HCT116 (cell line): ENCODE data around the gene GMDS. TPM values are rescaled to one million over a fixed set of nuclear protein-coding genes. Genes with fewer than 3 reads are reported as not detected.
"Not testable (repeated sequence)": the region's sequence is repeated elsewhere in the genome, so short reads cannot be mapped to it uniquely, and the experiment has no call there.

Source experiments
- ATAC-seq: fragments of 200-7000 bp; cut with Tn5 transposase; 2 replicates; pipeline ENCODE4 v1.9.1; 2020; ENCODE audit warnings: mild to moderate bottlenecking, moderate library complexity
- BruUV-seq: library from RNA; stranded (reverse); fragments of 400-500 nt; replicated peaks from 2 replicates; lab custom pipeline; 2021; lab: Mats Ljungman, UMichigan
- CTCF ChIA-PET: fragments of 300-600 bp; sonication (Branson Sonifier 250); formaldehyde crosslinking; loops from one replicate; lab custom pipeline; 2021; ENCODE audit warnings: antibody characterized with exemption; lab: Charles Lee
- POLR2A ChIA-PET: fragments of 300-600, 350-600 bp; sonication (Branson Sonifier 250); formaldehyde crosslinking; loops from one replicate; lab custom pipeline; 2021; ENCODE audit warnings: antibody characterized with exemption; lab: Charles Lee
- RAD21 ChIA-PET, 2 experiments: fragments of 300-600 bp; sonication (Branson Sonifier 250); formaldehyde crosslinking; loops; one replicate each; lab custom pipeline; 2023; ENCODE audit warnings: low total read pairs in 2 of 2; ENCODE audit not compliant: uncharacterized antibody in 2 of 2, unreplicated experiment in 2 of 2, low non-redundant PET in 1 of 2; lab: Charles Lee
- DNase-seq: peaks from one replicate; pipeline ENCODE4 v3.0.0-alpha.2; 2010; ENCODE audit warnings: low read depth, low spot score
- H2AFZ ChIP-seq: fragments of 200-600 bp; shearing (Covaris generic), sonication (generic); 2 replicates; pipeline ENCODE4 v1.6.1; 2017; ENCODE audit warnings: low read depth, mixed run types, mixed read lengths, antibody characterized with exemption, low read length; ENCODE audit not compliant: poor library complexity, severe bottlenecking
- H3K27ac ChIP-seq: 2 replicates; pipeline ENCODE4 v1.5.1; 2012; ENCODE audit warnings: low read depth, low read length
- H3K27me3 ChIP-seq: fragments of 200-600 bp; sonication (generic); 2 replicates; pipeline ENCODE4 v1.6.1; 2016; ENCODE audit warnings: mixed run types, low read length, mixed read lengths; ENCODE audit not compliant: insufficient read depth
- H3K36me3 ChIP-seq, 2 experiments: fragments of 200-500 bp in 1 of 2; fragments of 200-600 bp in 1 of 2; sonication (Bioruptor generic) in 1 of 2; sonication (generic) in 1 of 2; 2 replicates each; pipeline versions ENCODE4 v1.5.1 to v1.6.1; 2014 to 2016; ENCODE audit warnings: low read length in 2 of 2, inconsistent platforms in 1 of 2, mixed read lengths in 1 of 2, mixed run types in 1 of 2; ENCODE audit not compliant: insufficient read depth in 2 of 2, control insufficient read depth in 1 of 2
- H3K4me1 ChIP-seq, 2 experiments: fragments of 200-600 bp in 1 of 2; sonication (generic) in 1 of 2; 2 replicates each; pipeline versions ENCODE4 v1.5.1 to v1.6.1; 2012 to 2017; ENCODE audit warnings: low read length in 2 of 2, inconsistent platforms in 1 of 2, mild to moderate bottlenecking in 1 of 2, mixed read lengths in 1 of 2, mixed run types in 1 of 2, moderate library complexity in 1 of 2; ENCODE audit not compliant: insufficient read depth in 2 of 2, control insufficient read depth in 1 of 2
- H3K4me2 ChIP-seq: fragments of 200-600 bp; sonication (generic); 2 replicates; pipeline ENCODE4 v1.6.1; 2017; ENCODE audit warnings: mixed run types, low read length, mixed read lengths
- H3K4me3 ChIP-seq, 2 experiments: fragments of 200-600 bp in 1 of 2; sonication (generic) in 1 of 2; replicated peaks in 1 of 2; 2 replicates each; pipeline ENCODE4 v1.5.1; 2011 to 2016; ENCODE audit warnings: low read length in 2 of 2, control low read depth in 1 of 2, low read depth in 1 of 2, mild to moderate bottlenecking in 1 of 2, mixed read lengths in 1 of 2, mixed run types in 1 of 2
- H3K79me2 ChIP-seq: fragments of 200-600 bp; sonication (generic); 2 replicates; pipeline ENCODE4 v1.6.1; 2017; ENCODE audit warnings: mild to moderate bottlenecking, mixed run types, low read length, moderate library complexity, mixed read lengths; ENCODE audit not compliant: insufficient read depth
- H3K9ac ChIP-seq: fragments of 200-600 bp; sonication (generic); 2 replicates; pipeline ENCODE4 v1.6.1; 2016; ENCODE audit warnings: low read length, mixed read lengths
- H3K9me2 ChIP-seq: fragments of 200-600 bp; sonication (generic), shearing (Covaris generic); 2 replicates; pipeline ENCODE4 v1.6.1; 2017; ENCODE audit warnings: mixed run types, mild to moderate bottlenecking, moderate library complexity; ENCODE audit not compliant: insufficient read depth
- H3K9me3 ChIP-seq, 2 experiments: fragments of 200-500 bp in 1 of 2; fragments of 200-600 bp in 1 of 2; sonication (Bioruptor generic) in 1 of 2; sonication (generic) in 1 of 2; 2 replicates each; pipeline ENCODE4 v1.6.1; 2014 to 2017; ENCODE audit warnings: low read length in 2 of 2, mixed read lengths in 2 of 2, inconsistent platforms in 1 of 2, low read depth in 1 of 2, mild to moderate bottlenecking in 1 of 2, mixed run types in 1 of 2, moderate library complexity in 1 of 2; ENCODE audit not compliant: control insufficient read depth in 1 of 2, insufficient read depth in 1 of 2
- H4K20me1 ChIP-seq: fragments of 200-600 bp; sonication (generic), shearing (Covaris generic); 2 replicates; pipeline ENCODE4 v1.6.1; 2017; ENCODE audit warnings: mixed run types, mild to moderate bottlenecking, moderate library complexity; ENCODE audit not compliant: insufficient read depth
- EZH2phosphoT487 ChIP-seq: fragments of 200-600 bp; IDR thresholded peaks from 2 replicates; pipeline ENCODE4 v1.6.1; 2018; ENCODE audit warnings: antibody characterized with exemption, borderline replicate concordance
- SRF ChIP-seq: IDR thresholded peaks from 2 replicates; pipeline ENCODE4 v1.6.1; 2012; ENCODE audit warnings: low read depth
- TCF7L2 ChIP-seq: IDR thresholded peaks from 2 replicates; pipeline ENCODE4 v1.7.0; 2011; ENCODE audit warnings: borderline replicate concordance, inconsistent platforms; ENCODE audit not compliant: insufficient read depth, insufficient read length; ENCODE audit errors: extremely low read depth
- ZFX ChIP-seq: fragments of 450-650 bp; IDR thresholded peaks from 2 replicates; pipeline ENCODE4 v1.6.1; 2017
- intact Hi-C: fragments of 100-400 bp; cut with micrococcal nuclease; formaldehyde crosslinking; loops from 2 replicates; pipeline ENCODE4 v1.10.0; 2022
- total RNA-seq: library from RNA; stranded (reverse); gene quantifications from one replicate; pipeline ENCODE4 v1.2.1, GENCODE V29; 2021; ENCODE audit not compliant: unreplicated experiment
- TF ChIP-seq, protein P1 (sequence below): IDR thresholded peaks from 2 replicates; pipeline ENCODE4 v1.6.1; 2012
- TF ChIP-seq, protein P2 (sequence below), 3 experiments: fragments of 200-600 bp in 1 of 3; sonication (generic) in 1 of 3; IDR thresholded peaks in 2 of 3; conservative IDR thresholded peaks in 1 of 3; 2 replicates each; pipeline ENCODE4 v1.5.1; 2012 to 2017; ENCODE audit warnings: low read depth in 2 of 3, low read length in 2 of 3, antibody characterized with exemption in 1 of 3, borderline replicate concordance in 1 of 3, control low read depth in 1 of 3, mild to moderate bottlenecking in 1 of 3, mixed read lengths in 1 of 3, mixed run types in 1 of 3, moderate library complexity in 1 of 3; ENCODE audit not compliant: insufficient read depth in 1 of 3
- TF ChIP-seq, protein P3 (sequence below): IDR thresholded peaks from 2 replicates; pipeline ENCODE4 v1.6.1; 2012

The GMDS gene
- total RNA-seq, 1 experiment from 2014 or later: 34.4 TPM

DNA sequence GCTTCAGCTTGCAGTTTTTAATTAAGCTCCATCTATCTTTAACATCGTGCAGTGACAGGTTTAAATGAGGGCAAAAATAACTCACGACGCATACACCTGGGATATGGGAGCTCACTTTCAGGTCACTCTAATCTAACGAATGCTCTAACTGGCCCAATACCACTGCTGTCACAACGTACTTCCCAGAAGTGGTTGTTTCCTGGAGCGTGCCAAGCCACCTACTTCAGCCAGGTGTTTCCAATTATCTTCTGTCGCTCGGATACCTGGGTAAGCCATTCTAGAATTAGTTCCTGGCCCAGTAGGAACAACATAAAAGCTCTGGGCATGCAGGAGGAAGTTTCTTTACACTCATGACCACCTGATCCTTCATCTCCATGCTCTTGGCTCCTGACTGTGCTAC, 488.3 kb downstream of the GMDS start:
- no peak for ATAC-seq

DNA sequence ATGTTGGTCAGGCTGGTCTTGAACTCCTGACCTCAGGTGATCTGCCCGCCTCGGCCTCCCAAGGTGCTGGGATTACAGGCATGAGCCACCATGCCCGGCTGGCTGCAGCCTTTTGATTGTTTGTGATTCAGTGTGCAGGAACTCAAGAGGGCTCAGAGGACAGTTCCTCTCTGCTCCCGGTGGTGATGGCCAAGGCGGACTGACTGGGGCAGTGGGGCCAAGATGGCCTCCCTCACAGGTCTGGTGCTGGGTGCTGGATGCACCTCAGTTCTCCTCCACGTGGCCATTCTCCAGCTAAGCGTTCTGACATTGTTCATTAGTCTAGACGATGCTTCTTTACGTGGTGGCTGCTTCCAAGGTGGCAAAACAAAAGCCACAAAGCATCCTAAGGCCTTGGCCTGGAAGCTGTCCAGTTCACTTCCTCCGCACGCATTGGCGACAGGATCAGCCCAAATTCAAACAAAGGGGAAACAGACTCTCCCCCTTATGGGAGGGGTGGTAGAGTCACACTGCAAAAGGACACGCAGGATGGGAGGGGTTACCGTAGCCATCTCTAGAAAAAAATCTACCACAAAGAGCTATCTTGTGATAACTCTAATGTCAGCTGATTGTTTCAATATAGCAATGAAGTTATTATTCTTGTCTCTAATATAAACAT, 488.8 kb downstream of the GMDS start:
- Histone ChIP-seq H3K4me3 (no peak overlapping the region), H3K9me2 (no peaks in the 10 kb centered on the region), H3K9me3 (no peaks in the 10 kb centered on the region), H4K20me1 (no peaks in the 10 kb centered on the region), H3K79me2 (no peaks in the 10 kb centered on the region), H3K9ac (no peak overlapping the region), H3K4me1 (no peaks in the 10 kb centered on the region; a peak in 1 of 4 replicates), H3K27me3 (no peaks in the 10 kb centered on the region), H3K4me2 (no peak overlapping the region), H3K27ac (no peak overlapping the region), H2AFZ (no peak overlapping the region), H3K36me3 (no peaks in the 10 kb centered on the region)
- BruUV-seq: no TSS peak
- ATAC-seq: no peak; the same call in 1 of the 2 replicates
- ChIA-PET RAD21 (no interaction called here), POLR2A (no interaction called here), CTCF (no interaction called here)
- no peak for DNase-seq
- intact Hi-C loops: no loop called here
- TF ChIP-seq, protein P1, sequence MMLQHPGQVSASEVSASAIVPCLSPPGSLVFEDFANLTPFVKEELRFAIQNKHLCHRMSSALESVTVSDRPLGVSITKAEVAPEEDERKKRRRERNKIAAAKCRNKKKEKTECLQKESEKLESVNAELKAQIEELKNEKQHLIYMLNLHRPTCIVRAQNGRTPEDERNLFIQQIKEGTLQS: no peak
- no peak for TF ChIP-seq SRF
- TF ChIP-seq, protein P2, sequence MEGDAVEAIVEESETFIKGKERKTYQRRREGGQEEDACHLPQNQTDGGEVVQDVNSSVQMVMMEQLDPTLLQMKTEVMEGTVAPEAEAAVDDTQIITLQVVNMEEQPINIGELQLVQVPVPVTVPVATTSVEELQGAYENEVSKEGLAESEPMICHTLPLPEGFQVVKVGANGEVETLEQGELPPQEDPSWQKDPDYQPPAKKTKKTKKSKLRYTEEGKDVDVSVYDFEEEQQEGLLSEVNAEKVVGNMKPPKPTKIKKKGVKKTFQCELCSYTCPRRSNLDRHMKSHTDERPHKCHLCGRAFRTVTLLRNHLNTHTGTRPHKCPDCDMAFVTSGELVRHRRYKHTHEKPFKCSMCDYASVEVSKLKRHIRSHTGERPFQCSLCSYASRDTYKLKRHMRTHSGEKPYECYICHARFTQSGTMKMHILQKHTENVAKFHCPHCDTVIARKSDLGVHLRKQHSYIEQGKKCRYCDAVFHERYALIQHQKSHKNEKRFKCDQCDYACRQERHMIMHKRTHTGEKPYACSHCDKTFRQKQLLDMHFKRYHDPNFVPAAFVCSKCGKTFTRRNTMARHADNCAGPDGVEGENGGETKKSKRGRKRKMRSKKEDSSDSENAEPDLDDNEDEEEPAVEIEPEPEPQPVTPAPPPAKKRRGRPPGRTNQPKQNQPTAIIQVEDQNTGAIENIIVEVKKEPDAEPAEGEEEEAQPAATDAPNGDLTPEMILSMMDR (IDR thresholded peaks at IDR 0.05 in 2 of 3, conservative IDR thresholded peaks at IDR 0.05 in 1 of 3; ENCODE audit: borderline replicate concordance in 1 of 3, insufficient read depth in 1 of 3, low read depth in 2 of 3, low read length in 2 of 3): no peak
- TF ChIP-seq, protein P3, sequence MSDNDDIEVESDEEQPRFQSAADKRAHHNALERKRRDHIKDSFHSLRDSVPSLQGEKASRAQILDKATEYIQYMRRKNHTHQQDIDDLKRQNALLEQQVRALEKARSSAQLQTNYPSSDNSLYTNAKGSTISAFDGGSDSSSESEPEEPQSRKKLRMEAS: no peak
- TF ChIP-seq ZFX: no peak
- no peak for TF ChIP-seq TCF7L2

More for the DNA sequence above, 488.3 kb downstream of the GMDS start:
- Histone ChIP-seq H3K9me2 (no peaks in the 10 kb centered on the region), H3K27ac (no peak overlapping the region), H3K9me3 (no peaks in the 10 kb centered on the region), H2AFZ (no peak overlapping the region), H3K9ac (no peak overlapping the region), H3K79me2 (no peaks in the 10 kb centered on the region), H3K27me3 (no peaks in the 10 kb centered on the region), H4K20me1 (no peaks in the 10 kb centered on the region), H3K36me3 (no peaks in the 10 kb centered on the region), H3K4me1 (no peaks in the 10 kb centered on the region; a peak in 1 of 4 replicates), H3K4me2 (no peak overlapping the region), H3K4me3 (no peak overlapping the region)
- ChIA-PET POLR2A (no interaction called here), CTCF (no interaction called here), RAD21 (no interaction called here)
- no peak for TF ChIP-seq EZH2phosphoT487
- DNase-seq: no peak
- BruUV-seq: no TSS peak
- intact Hi-C loops: no loop called here

GRCh38 chr6:1751063-1751462, 494.3 kb downstream of the GMDS start:
- POLR2A ChIA-PET, DNase-seq, H3K4me3 ChIP-seq, H4K20me1 ChIP-seq, CTCF ChIA-PET, H3K4me1 ChIP-seq, H3K9me3 ChIP-seq, H3K27me3 ChIP-seq, BruUV-seq, intact Hi-C loops, H3K27ac ChIP-seq, H3K9ac ChIP-seq, RAD21 ChIA-PET, H2AFZ ChIP-seq, H3K9me2 ChIP-seq, ATAC-seq, H3K79me2 ChIP-seq, H3K36me3 ChIP-seq, H3K4me2 ChIP-seq: not testable (repeated sequence)
